GM10847 (cell line): ENCODE data around the gene RABGAP1L.

ENCODE experiments used
- POLR2A ChIP-seq: IDR thresholded peaks from 2 replicates; pipeline ENCODE4 v1.6.1; 2011; ENCODE audit not compliant: insufficient read length; ENCODE audit errors: extremely low read depth

RABGAP1L gene

GRCh38 chr1:174710868-174711845, 551.8 kb downstream of the RABGAP1L start:
- TF ChIP-seq POLR2A, result no peak

GRCh38 chr1:174712541-174712940, 553.2 kb downstream of the RABGAP1L start:
- TF ChIP-seq POLR2A, result no peak

GRCh38 chr1:174713796-174714195, 554.5 kb downstream of the RABGAP1L start:
- no peak for TF ChIP-seq POLR2A

GRCh38 chr1:174719194-174719593, 559.9 kb downstream of the RABGAP1L start:
- no peak for TF ChIP-seq POLR2A

- TF ChIP-seq POLR2A, result no peak
Observed at GRCh38 chr1:174720618-174721017, 561.3 kb downstream of the RABGAP1L start.

- no peak for TF ChIP-seq POLR2A
Observed at GRCh38 chr1:174721246-174721645, 561.9 kb downstream of the RABGAP1L start.

- no peak for TF ChIP-seq POLR2A
Observed at GRCh38 chr1:174723816-174724215, 564.5 kb downstream of the RABGAP1L start.

GRCh38 chr1:174724219-174724618, 564.9 kb downstream of the RABGAP1L start:
- no peak for TF ChIP-seq POLR2A

- no peak for TF ChIP-seq POLR2A
Observed at GRCh38 chr1:174726167-174726879, 567.0 kb downstream of the RABGAP1L start.

GRCh38 chr1:174726880-174727585, 567.7 kb downstream of the RABGAP1L start:
- no peak for TF ChIP-seq POLR2A

- TF ChIP-seq POLR2A, result no peak
Observed at GRCh38 chr1:174734270-174734669, 575.0 kb downstream of the RABGAP1L start.

- no peak for TF ChIP-seq POLR2A
Observed at GRCh38 chr1:174736831-174737230, 577.5 kb downstream of the RABGAP1L start.

GRCh38 chr1:174740249-174740968, 581.1 kb downstream of the RABGAP1L start:
- TF ChIP-seq POLR2A, result no peak

GRCh38 chr1:174742805-174743653, 583.7 kb downstream of the RABGAP1L start:
- TF ChIP-seq POLR2A, result no peak
